ENCODE data around the gene MTX1. TPM values are rescaled to one million over a fixed set of nuclear protein-coding genes. Genes with fewer than 3 reads are reported as not detected.

Gene MTX1
- total RNA-seq, 2 experiments from 2014 or later, result 43.9 to 70.2 TPM

DNA sequence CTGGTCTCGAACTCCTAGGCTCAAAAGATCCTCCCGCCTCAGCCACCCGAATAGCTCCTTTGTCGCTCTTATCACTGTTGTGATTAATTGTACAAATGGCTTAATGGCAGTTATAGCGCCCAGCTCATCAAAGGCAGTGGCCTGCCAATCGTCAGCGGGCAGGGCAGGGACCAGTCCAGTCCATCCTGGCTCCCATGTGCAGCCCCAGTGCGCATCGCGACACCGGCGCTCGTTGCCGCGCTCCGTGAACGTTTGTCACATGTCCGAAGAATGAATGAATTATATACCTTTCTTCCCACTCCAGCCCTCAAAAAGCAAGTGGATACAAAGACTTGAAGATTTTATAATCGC is 18.4 kb downstream of the MTX1 start:
- CTCF ChIA-PET (ENCODE audit: unreplicated experiment), result no interaction called here
- BruUV-seq (replicated peaks), result TSS peak; percentile 94
- H3K4me2 ChIP-seq (ENCODE audit: low read length), result peak overlapping the region; percentile 84

DNA sequence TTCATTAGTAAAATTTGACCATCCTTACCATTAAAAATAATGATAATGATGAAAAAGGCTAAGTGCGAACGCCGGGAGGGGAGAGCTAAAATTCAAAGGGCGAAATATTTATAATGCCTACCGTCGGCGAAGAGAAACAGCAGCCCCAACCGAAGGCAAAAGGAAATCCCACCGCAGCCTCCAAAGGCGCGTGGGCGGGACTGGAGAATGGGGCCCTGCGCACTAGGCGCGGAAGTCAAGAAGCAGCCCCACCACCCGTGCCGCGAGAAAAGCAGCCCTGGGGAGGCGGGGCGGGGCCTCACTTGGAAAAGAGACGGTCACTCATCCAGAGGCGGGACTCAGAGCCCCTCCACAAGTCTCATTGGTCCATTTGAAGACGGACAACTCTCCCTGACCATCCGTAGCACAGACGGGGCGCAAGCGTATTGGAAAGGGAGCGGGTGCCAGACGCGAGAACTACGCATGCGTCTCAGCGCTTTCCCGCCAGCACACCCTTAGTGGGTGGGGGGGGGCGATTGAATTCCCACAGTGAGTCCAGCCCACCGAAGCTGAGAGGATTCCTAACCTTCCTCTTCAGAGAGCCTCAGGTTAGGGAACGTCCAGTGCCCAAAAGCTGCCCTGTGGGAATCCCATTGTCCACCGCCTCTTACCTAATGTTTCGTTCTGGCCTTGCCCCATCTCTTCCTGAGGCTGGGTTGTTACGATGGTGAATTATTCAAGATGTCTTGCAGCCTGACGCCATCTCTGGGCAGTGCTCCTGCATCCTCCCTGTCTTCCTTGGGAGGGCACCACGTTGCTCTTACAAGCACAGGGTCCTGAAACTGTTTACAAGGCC is 19.0 kb downstream of the MTX1 start:
- Histone ChIP-seq H3K9me3 (ENCODE audit: low read length) (no peaks in the 10 kb centered on the region), H3K9me2 (ENCODE audit: insufficient read depth, low read length) (no peaks in the 10 kb centered on the region), H3K4me2 (ENCODE audit: low read length) (peak overlapping the region; percentile 84), H3K4me1 (ENCODE audit: insufficient read depth, low read length, poor library complexity, severe bottlenecking) (peaks cover 50% of the 10 kb centered on the region), H2AFZ (ENCODE audit: low read length) (peak overlapping the region; percentile 49), H3K79me2 (ENCODE audit: insufficient read depth, low read depth, low read length) (peaks cover 22% of the 10 kb centered on the region), H3K36me3 (ENCODE audit: insufficient read depth, low read length) (peaks cover 9% of the 10 kb centered on the region; the same call in 1 of the 2 replicates), H4K20me1 (ENCODE audit: insufficient read depth, low read length) (no peaks in the 10 kb centered on the region), H3K27ac (ENCODE audit: low read depth, low read length, poor library complexity, severe bottlenecking) (peak overlapping the region; percentile 89), H3K4me3 (ENCODE audit: low read depth, low read length, poor library complexity, severe bottlenecking) (peak overlapping the region; percentile 83)
- peak; percentile 100 for DNase-seq (ENCODE audit: low spot score)
- intact Hi-C loops (cut with micrococcal nuclease; ENCODE audit: unreplicated experiment), result loop anchor here (1.0 kb wide), 1 partner anchor 54 kb away; the partner anchor contains the start of genes KRTCAP2 and TRIM46
- TF ChIP-seq, protein P1, sequence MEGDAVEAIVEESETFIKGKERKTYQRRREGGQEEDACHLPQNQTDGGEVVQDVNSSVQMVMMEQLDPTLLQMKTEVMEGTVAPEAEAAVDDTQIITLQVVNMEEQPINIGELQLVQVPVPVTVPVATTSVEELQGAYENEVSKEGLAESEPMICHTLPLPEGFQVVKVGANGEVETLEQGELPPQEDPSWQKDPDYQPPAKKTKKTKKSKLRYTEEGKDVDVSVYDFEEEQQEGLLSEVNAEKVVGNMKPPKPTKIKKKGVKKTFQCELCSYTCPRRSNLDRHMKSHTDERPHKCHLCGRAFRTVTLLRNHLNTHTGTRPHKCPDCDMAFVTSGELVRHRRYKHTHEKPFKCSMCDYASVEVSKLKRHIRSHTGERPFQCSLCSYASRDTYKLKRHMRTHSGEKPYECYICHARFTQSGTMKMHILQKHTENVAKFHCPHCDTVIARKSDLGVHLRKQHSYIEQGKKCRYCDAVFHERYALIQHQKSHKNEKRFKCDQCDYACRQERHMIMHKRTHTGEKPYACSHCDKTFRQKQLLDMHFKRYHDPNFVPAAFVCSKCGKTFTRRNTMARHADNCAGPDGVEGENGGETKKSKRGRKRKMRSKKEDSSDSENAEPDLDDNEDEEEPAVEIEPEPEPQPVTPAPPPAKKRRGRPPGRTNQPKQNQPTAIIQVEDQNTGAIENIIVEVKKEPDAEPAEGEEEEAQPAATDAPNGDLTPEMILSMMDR (conservative IDR thresholded peaks at IDR 0.05; ENCODE audit: low read length), result no peak
- TF ChIP-seq EZH2phosphoT487 (IDR thresholded peaks at IDR 0.05; ENCODE audit: borderline replicate concordance, low read depth, low read length), result no peak
- CTCF ChIA-PET (ENCODE audit: unreplicated experiment), result no interaction called here
- POLR2A ChIA-PET, result interaction anchor here (0.9 to 2.0 kb wide), 7 partner anchors 14 to 81 kb away, joined by 3 to 6 read pairs (median 4); partner anchors contain the start of genes FDPS, KRTCAP2 and THBS3
- BruUV-seq (replicated peaks), result TSS peak; percentile 99

More for the DNA sequence above, 18.4 kb downstream of the MTX1 start:
- peaks cover 9% of the 10 kb centered on the region; the same call in 1 of the 2 replicates for H3K36me3 ChIP-seq (ENCODE audit: insufficient read depth, low read length)
- peak overlapping the region; percentile 89 for H3K27ac ChIP-seq (ENCODE audit: low read depth, low read length, poor library complexity, severe bottlenecking)
- H3K79me2 ChIP-seq (ENCODE audit: insufficient read depth, low read depth, low read length), result peaks cover 22% of the 10 kb centered on the region
- TF ChIP-seq, protein P1 (conservative IDR thresholded peaks at IDR 0.05; ENCODE audit: low read length), result peak; percentile 67; the same call in 1 of the 2 replicates
- TF ChIP-seq EZH2phosphoT487 (IDR thresholded peaks at IDR 0.05; ENCODE audit: borderline replicate concordance, low read depth, low read length), result no peak
- POLR2A ChIA-PET, result interaction anchor here (0.9 to 2.0 kb wide), 7 partner anchors 14 to 81 kb away, joined by 3 to 6 read pairs (median 4); partner anchors contain the start of genes FDPS, KRTCAP2 and THBS3
- H3K4me3 ChIP-seq (ENCODE audit: low read depth, low read length, poor library complexity, severe bottlenecking), result peak overlapping the region; percentile 83
- peak; percentile 62 for DNase-seq (ENCODE audit: low spot score)
- H3K9me3 ChIP-seq (ENCODE audit: low read length), result no peaks in the 10 kb centered on the region
- no peak overlapping the region; the same call in 1 of the 2 replicates for H2AFZ ChIP-seq (ENCODE audit: low read length)
- H3K4me1 ChIP-seq (ENCODE audit: insufficient read depth, low read length, poor library complexity, severe bottlenecking), result peaks cover 56% of the 10 kb centered on the region
- intact Hi-C loops (cut with micrococcal nuclease; ENCODE audit: unreplicated experiment), result loop anchor here (1.0 kb wide), 3 partner anchors 17 to 54 kb away; partner anchors contain the start of genes KRTCAP2, THBS3 and TRIM46
- no peaks in the 10 kb centered on the region for H4K20me1 ChIP-seq (ENCODE audit: insufficient read depth, low read length)
- H3K9me2 ChIP-seq (ENCODE audit: insufficient read depth, low read length), result no peaks in the 10 kb centered on the region

Data from OCI-LY7 (cell line).